Measurements from ENCODE around the gene LRRC45. TPM values are rescaled to one million over a fixed set of nuclear protein-coding genes. Genes with fewer than 3 reads are reported as not detected.

The LRRC45 gene
- total RNA-seq, 4 donors from 2014 or later, result 13.1 to 25.8 (median 15.3) TPM

- peaks cover 0 to 18% (median 0%) of the 10 kb centered on the region in 3 donors for H3K36me3 ChIP-seq
- no peak overlapping the region for H3K27ac ChIP-seq
- no peaks in the 10 kb centered on the region for H3K27me3 ChIP-seq
- H3K4me1 ChIP-seq, result peaks cover 0 to 61% (median 21%) of the 10 kb centered on the region in 4 donors
- WGBS, 2 donors, result 88 to 92% methylated on average over 5 to 6 of the region's 6 CpGs
- TF ChIP-seq EP300 (IDR thresholded peaks at IDR 0.05), result no peak
- no peaks in the 10 kb centered on the region for H3K9me3 ChIP-seq
- no peak overlapping the region for H3K4me3 ChIP-seq
- DNase-seq (ENCODE audit: low spot score in 2 of 2), result no peak
Observed at GRCh38 chr17:82007228-82007494, 15.9 kb upstream of the LRRC45 start.

- Histone ChIP-seq H3K9me3 (no peaks in the 10 kb centered on the region), H3K4me1 (peaks cover 0 to 61% (median 21%) of the 10 kb centered on the region in 4 donors), H3K36me3 (peaks cover 0 to 23% (median 0%) of the 10 kb centered on the region in 3 donors), H3K27ac (no peak overlapping the region), H3K27me3 (no peaks in the 10 kb centered on the region), H3K4me3 (no peak overlapping the region)
- TF ChIP-seq CTCF (IDR thresholded peaks at IDR 0.05) (no peak), POLR2A (IDR thresholded peaks at IDR 0.05) (no peak), EP300 (IDR thresholded peaks at IDR 0.05) (no peak)
- no peak for DNase-seq (ENCODE audit: low spot score in 2 of 2)
- 70 to 72% methylated on average over 13 to 24 of the region's 30 CpGs for WGBS, 2 donors
Observed at GRCh38 chr17:82007495-82008257, 15.4 kb upstream of the LRRC45 start.

- H3K27ac ChIP-seq, result no peak overlapping the region
- H3K9me3 ChIP-seq, result no peaks in the 10 kb centered on the region
- TF ChIP-seq POLR2A (IDR thresholded peaks at IDR 0.05), result no peak
- 64 to 82% methylated on average over 11 to 19 of the region's 26 CpGs for WGBS, 2 donors
- H3K27me3 ChIP-seq, result no peaks in the 10 kb centered on the region
- H3K4me3 ChIP-seq, result no peak overlapping the region
- H3K4me1 ChIP-seq, result peaks cover 0 to 54% (median 18%) of the 10 kb centered on the region in 4 donors
- DNase-seq (ENCODE audit: low spot score in 2 of 2), result no peak
- peaks cover 0 to 28% (median 0%) of the 10 kb centered on the region in 3 donors for H3K36me3 ChIP-seq
Observed at GRCh38 chr17:82008258-82008940, 14.7 kb upstream of the LRRC45 start.

- Histone ChIP-seq H3K27me3 (no peaks in the 10 kb centered on the region), H3K36me3 (peaks cover 0 to 34% (median 0%) of the 10 kb centered on the region in 3 donors), H3K27ac (no peak overlapping the region), H3K4me3 (no peak overlapping the region), H3K9me3 (no peaks in the 10 kb centered on the region), H3K4me1 (peaks cover 0 to 48% (median 14%) of the 10 kb centered on the region in 4 donors)
- no peak for DNase-seq (ENCODE audit: low spot score in 2 of 2)
- WGBS, 2 donors, result 50 to 76% methylated on average over 1 to 11 of the region's 28 CpGs
- TF ChIP-seq CTCF (IDR thresholded peaks at IDR 0.05) (no peak), POLR2A (IDR thresholded peaks at IDR 0.05) (no peak), EP300 (IDR thresholded peaks at IDR 0.05) (no peak)
Observed at GRCh38 chr17:82008941-82009405, 14.1 kb upstream of the LRRC45 start.

GRCh38 chr17:82009413-82009812 lies 13.7 kb upstream of the LRRC45 start:
- Histone ChIP-seq H3K4me3 (no peak overlapping the region), H3K4me1 (peaks cover 0 to 43% (median 10%) of the 10 kb centered on the region in 4 donors), H3K27ac (no peak overlapping the region), H3K9me3 (no peaks in the 10 kb centered on the region), H3K27me3 (no peaks in the 10 kb centered on the region), H3K36me3 (peaks cover 0 to 36% (median 0%) of the 10 kb centered on the region in 3 donors)
- no peak for DNase-seq (ENCODE audit: low spot score in 2 of 2)
- TF ChIP-seq POLR2A (IDR thresholded peaks at IDR 0.05) (no peak), EP300 (IDR thresholded peaks at IDR 0.05) (no peak), CTCF (IDR thresholded peaks at IDR 0.05) (no peak)
- 85 to 92% methylated on average over 14 to 15 of the region's 15 CpGs for WGBS, 2 donors
